ENCODE measurements around the gene PTP4A1. TPM values are rescaled to one million over a fixed set of nuclear protein-coding genes. Genes with fewer than 3 reads are reported as not detected.

PTP4A1 gene
- polyA plus RNA-seq, 1 donor (not counting 4 experiments of a cell fraction or from before 2014, with no cell fraction given) = 65.7 TPM

DNA sequence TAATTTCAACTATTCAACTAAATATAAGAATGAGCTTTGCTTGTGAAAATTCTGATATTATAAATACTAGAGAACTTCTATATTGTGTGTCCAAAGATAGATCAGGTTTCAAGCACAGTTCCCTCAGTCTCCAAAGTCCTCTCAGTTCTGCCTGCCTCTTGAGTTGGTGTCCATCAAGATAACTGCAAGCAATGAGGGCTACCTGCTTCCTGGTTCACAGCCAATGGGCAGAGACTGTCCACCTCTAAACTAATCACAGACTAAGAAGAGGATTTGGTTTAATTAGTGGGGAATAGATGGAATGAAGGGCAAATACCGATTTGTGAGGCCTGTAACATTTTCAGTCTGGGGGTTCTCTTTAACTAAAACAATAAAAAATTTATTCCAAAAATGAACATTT, 41.3 kb upstream of the PTP4A1 start:
- H3K27me3 ChIP-seq (ENCODE audit: control insufficient read depth, extremely low read depth, insufficient read depth, low read length) = no peaks in the 10 kb centered on the region
- FAIRE-seq (no peak), DNase-seq (ENCODE audit: low read depth, low spot score) (no peak)
- no peaks in the 10 kb centered on the region for H3K9me1 ChIP-seq (ENCODE audit: control insufficient read depth, extremely low read depth, insufficient read depth, low read length)
- no peaks in the 10 kb centered on the region for H3K79me2 ChIP-seq (ENCODE audit: control insufficient read depth, insufficient read depth, low read length)
- no peaks in the 10 kb centered on the region for H3K9me3 ChIP-seq (ENCODE audit: control insufficient read depth, low read depth, low read length)
- H3K4me1 ChIP-seq (ENCODE audit: control insufficient read depth, extremely low read depth, insufficient read depth, low read length) = peaks cover 32% of the 10 kb centered on the region
- H3K36me3 ChIP-seq (ENCODE audit: control insufficient read depth in 2 of 2, extremely low read depth in 1 of 2, insufficient read depth in 2 of 2, low read length in 2 of 2) = no peaks in the 10 kb centered on the region
- no peak overlapping the region for H3K4me2 ChIP-seq (ENCODE audit: control insufficient read depth, extremely low read depth, insufficient read depth, low read depth, low read length)
- H3K9ac ChIP-seq (ENCODE audit: control insufficient read depth, extremely low read depth, insufficient read depth, low read length) = no peak overlapping the region
- H3K27ac ChIP-seq (ENCODE audit: control insufficient read depth, insufficient read depth, low read length) = no peak overlapping the region
- H4K20me1 ChIP-seq (ENCODE audit: control insufficient read depth, extremely low read depth, insufficient read depth, low read length) = no peaks in the 10 kb centered on the region
- dilution Hi-C loops (cut with MboI; ENCODE audit: extremely low pct_ligation_motif_present, low sequenced_read_pairs) = no loop called here
- no peak overlapping the region for H2AFZ ChIP-seq (ENCODE audit: control insufficient read depth, low read length)
- TF ChIP-seq, protein P1, sequence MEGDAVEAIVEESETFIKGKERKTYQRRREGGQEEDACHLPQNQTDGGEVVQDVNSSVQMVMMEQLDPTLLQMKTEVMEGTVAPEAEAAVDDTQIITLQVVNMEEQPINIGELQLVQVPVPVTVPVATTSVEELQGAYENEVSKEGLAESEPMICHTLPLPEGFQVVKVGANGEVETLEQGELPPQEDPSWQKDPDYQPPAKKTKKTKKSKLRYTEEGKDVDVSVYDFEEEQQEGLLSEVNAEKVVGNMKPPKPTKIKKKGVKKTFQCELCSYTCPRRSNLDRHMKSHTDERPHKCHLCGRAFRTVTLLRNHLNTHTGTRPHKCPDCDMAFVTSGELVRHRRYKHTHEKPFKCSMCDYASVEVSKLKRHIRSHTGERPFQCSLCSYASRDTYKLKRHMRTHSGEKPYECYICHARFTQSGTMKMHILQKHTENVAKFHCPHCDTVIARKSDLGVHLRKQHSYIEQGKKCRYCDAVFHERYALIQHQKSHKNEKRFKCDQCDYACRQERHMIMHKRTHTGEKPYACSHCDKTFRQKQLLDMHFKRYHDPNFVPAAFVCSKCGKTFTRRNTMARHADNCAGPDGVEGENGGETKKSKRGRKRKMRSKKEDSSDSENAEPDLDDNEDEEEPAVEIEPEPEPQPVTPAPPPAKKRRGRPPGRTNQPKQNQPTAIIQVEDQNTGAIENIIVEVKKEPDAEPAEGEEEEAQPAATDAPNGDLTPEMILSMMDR (optimal IDR thresholded peaks at IDR 0.05 in 1 of 3, IDR thresholded peaks at IDR 0.05 in 1 of 3, conservative IDR thresholded peaks at IDR 0.05 in 1 of 3; ENCODE audit: extremely low read depth in 1 of 3, insufficient read depth in 2 of 3, low read length in 3 of 3) = no peak
- no peak overlapping the region for H3K4me3 ChIP-seq (ENCODE audit: control insufficient read depth in 2 of 3, extremely low read depth in 1 of 3, insufficient read depth in 2 of 3, low read depth in 1 of 3, low read length in 3 of 3)

DNA sequence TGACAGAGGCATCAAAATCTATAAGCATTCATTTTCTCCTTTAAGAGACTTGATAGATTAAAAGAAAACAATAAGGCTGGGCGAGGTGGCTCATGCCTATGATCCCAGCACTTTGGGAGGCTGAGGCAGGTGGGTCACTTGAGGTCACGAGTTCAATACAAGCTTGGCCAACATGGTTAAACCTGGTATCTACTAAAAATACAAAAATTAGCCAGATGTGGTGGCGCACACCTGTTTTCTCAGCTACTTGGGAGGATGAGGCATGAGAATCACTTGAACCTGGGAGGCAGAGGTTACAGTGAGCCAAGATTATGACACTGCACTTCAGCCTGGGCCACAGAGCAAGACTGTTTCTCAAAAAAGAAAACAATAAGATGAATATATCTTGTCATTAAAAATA, 39.3 kb upstream of the PTP4A1 start:
- no peak for DNase-seq (ENCODE audit: low read depth, low spot score)
- Histone ChIP-seq H4K20me1 (ENCODE audit: control insufficient read depth, extremely low read depth, insufficient read depth, low read length) (no peaks in the 10 kb centered on the region), H2AFZ (ENCODE audit: control insufficient read depth, low read length) (no peak overlapping the region), H3K4me3 (ENCODE audit: control insufficient read depth in 2 of 3, extremely low read depth in 1 of 3, insufficient read depth in 2 of 3, low read depth in 1 of 3, low read length in 3 of 3) (no peak overlapping the region), H3K4me1 (ENCODE audit: control insufficient read depth, extremely low read depth, insufficient read depth, low read length) (peaks cover 31% of the 10 kb centered on the region), H3K9me3 (ENCODE audit: control insufficient read depth, low read depth, low read length) (no peaks in the 10 kb centered on the region), H3K27me3 (ENCODE audit: control insufficient read depth, extremely low read depth, insufficient read depth, low read length) (no peaks in the 10 kb centered on the region), H3K27ac (ENCODE audit: control insufficient read depth, insufficient read depth, low read length) (no peak overlapping the region), H3K36me3 (ENCODE audit: control insufficient read depth in 2 of 2, extremely low read depth in 1 of 2, insufficient read depth in 2 of 2, low read length in 2 of 2) (no peaks in the 10 kb centered on the region), H3K9me1 (ENCODE audit: control insufficient read depth, extremely low read depth, insufficient read depth, low read length) (no peaks in the 10 kb centered on the region), H3K4me2 (ENCODE audit: control insufficient read depth, extremely low read depth, insufficient read depth, low read depth, low read length) (no peak overlapping the region), H3K9ac (ENCODE audit: control insufficient read depth, extremely low read depth, insufficient read depth, low read length) (no peak overlapping the region), H3K79me2 (ENCODE audit: control insufficient read depth, insufficient read depth, low read length) (no peaks in the 10 kb centered on the region)
- TF ChIP-seq EZH2 (IDR thresholded peaks at IDR 0.05; ENCODE audit: low read length) = no peak
- TF ChIP-seq, protein P1 (optimal IDR thresholded peaks at IDR 0.05 in 1 of 3, IDR thresholded peaks at IDR 0.05 in 1 of 3, conservative IDR thresholded peaks at IDR 0.05 in 1 of 3; ENCODE audit: extremely low read depth in 1 of 3, insufficient read depth in 2 of 3, low read length in 3 of 3) = no peak
- dilution Hi-C loops (cut with MboI; ENCODE audit: extremely low pct_ligation_motif_present, low sequenced_read_pairs) = no loop called here
- FAIRE-seq = no peak

Data from keratinocyte (primary cell).